ENCODE data around the gene PDZD2.
"Not testable (repeated sequence)": the region's sequence is repeated elsewhere in the genome, so short reads cannot be mapped to it uniquely, and the experiment has no call there.

The PDZD2 gene

GRCh38 chr5:31698673-31699072 lies 59.7 kb downstream of the PDZD2 start:
- no peak for DNase-seq

GRCh38 chr5:31701642-31702299 lies 62.8 kb downstream of the PDZD2 start:
- no peak for DNase-seq

- DNase-seq: no peak
Observed at GRCh38 chr5:31702712-31703111, 63.8 kb downstream of the PDZD2 start.

- no peak for DNase-seq
Observed at GRCh38 chr5:31703757-31704156, 64.8 kb downstream of the PDZD2 start.

- no peak for DNase-seq
Observed at GRCh38 chr5:31706186-31706585, 67.3 kb downstream of the PDZD2 start.

- no peak for DNase-seq
Observed at GRCh38 chr5:31707329-31707728, 68.4 kb downstream of the PDZD2 start.

- DNase-seq: no peak
Observed at GRCh38 chr5:31708089-31708488, 69.2 kb downstream of the PDZD2 start.

GRCh38 chr5:31711363-31711762 lies 72.4 kb downstream of the PDZD2 start:
- no peak for DNase-seq

GRCh38 chr5:31711935-31712592 lies 73.1 kb downstream of the PDZD2 start:
- DNase-seq: no peak

GRCh38 chr5:31717561-31717960 lies 78.6 kb downstream of the PDZD2 start:
- DNase-seq: no peak

GRCh38 chr5:31720004-31720403 lies 81.1 kb downstream of the PDZD2 start:
- no peak for DNase-seq

- no peak for DNase-seq
Observed at GRCh38 chr5:31720811-31721345, 81.9 kb downstream of the PDZD2 start.

- no peak for DNase-seq
Observed at GRCh38 chr5:31722111-31722510, 83.2 kb downstream of the PDZD2 start.

- DNase-seq: no peak
Observed at GRCh38 chr5:31725996-31726395, 87.1 kb downstream of the PDZD2 start.

- DNase-seq: no peak
Observed at GRCh38 chr5:31726952-31727351, 88.0 kb downstream of the PDZD2 start.

- no peak for DNase-seq
Observed at GRCh38 chr5:31728039-31728438, 89.1 kb downstream of the PDZD2 start.

- DNase-seq: not testable (repeated sequence)
Observed at GRCh38 chr5:31728806-31729205, 89.9 kb downstream of the PDZD2 start.

GRCh38 chr5:31730139-31730538 lies 91.2 kb downstream of the PDZD2 start:
- no peak for DNase-seq

GRCh38 chr5:31731016-31731415 lies 92.1 kb downstream of the PDZD2 start:
- no peak for DNase-seq

- no peak for DNase-seq
Observed at GRCh38 chr5:31731710-31732301, 92.9 kb downstream of the PDZD2 start.

- not testable (repeated sequence) for DNase-seq
Observed at GRCh38 chr5:31732821-31733220, 93.9 kb downstream of the PDZD2 start.

GRCh38 chr5:31733371-31733770 lies 94.4 kb downstream of the PDZD2 start:
- no peak for DNase-seq

- DNase-seq: no peak
Observed at GRCh38 chr5:31736127-31736526, 97.2 kb downstream of the PDZD2 start.

GRCh38 chr5:31738199-31738598 lies 99.3 kb downstream of the PDZD2 start:
- DNase-seq: no peak

Measured in stimulated activated CD4-positive, alpha-beta T cell treated with anti-CD3 and anti-CD28 coated beads, Interleukin-2, amount 100 ng/mL, for 24 hours (primary cell).